HepG2 (cell line): ENCODE data around the gene PRRC2A. TPM values are rescaled to one million over a fixed set of nuclear protein-coding genes. Genes with fewer than 3 reads are reported as not detected.

ENCODE experiments used
- ATF4 ChIP-seq, 2 experiments: fragments of 450-650 bp in 1 of 2; sonication (generic) in 1 of 2; formaldehyde crosslinking; IDR thresholded peaks; 2 replicates each; pipeline versions ENCODE4 v1.5.0 to v1.8.0; 2020 to 2022; ENCODE audit warnings: mild to moderate bottlenecking in 1 of 2, missing genetic modification reagents in 1 of 2
- DMAP1 ChIP-seq: IDR thresholded peaks from 2 replicates; pipeline ENCODE4 v1.6.1; 2016
- DRAP1 ChIP-seq: IDR thresholded peaks from 2 replicates; pipeline ENCODE4 v1.6.1; 2016; ENCODE audit warnings: missing genetic modification reagents, missing compliant biosample characterization
- ETS1 ChIP-seq: sonication (generic); formaldehyde crosslinking; IDR thresholded peaks from 2 replicates; pipeline ENCODE4 v1.4.0; 2020; ENCODE audit warnings: missing genetic modification reagents
- ETV5 ChIP-seq: IDR thresholded peaks from 2 replicates; pipeline ENCODE4 v1.6.1; 2018; ENCODE audit warnings: missing biosample characterization, missing genetic modification reagents, inconsistent platforms, borderline replicate concordance
- GABPB1 ChIP-seq: IDR thresholded peaks from 2 replicates; pipeline ENCODE4 v1.6.1; 2016; ENCODE audit warnings: mild to moderate bottlenecking, missing genetic modification reagents, moderate library complexity, missing compliant biosample characterization
- GTF3A ChIP-seq: sonication (generic); formaldehyde crosslinking; conservative IDR thresholded peaks from 2 replicates; pipeline ENCODE4 v1.4.0; 2020; ENCODE audit warnings: mild to moderate bottlenecking, missing genetic modification reagents
- KLF13 ChIP-seq: sonication (generic); formaldehyde crosslinking; IDR thresholded peaks from 2 replicates; pipeline ENCODE4 v1.4.0; 2020; ENCODE audit warnings: mild to moderate bottlenecking, missing genetic modification reagents
- KLF6 ChIP-seq: IDR thresholded peaks from 2 replicates; pipeline ENCODE4 v1.8.0; 2016; ENCODE audit warnings: missing biosample characterization, missing genetic modification reagents
- LBX2 ChIP-seq: sonication (generic); formaldehyde crosslinking; IDR thresholded peaks from 2 replicates; pipeline ENCODE4 v1.5.0; 2020; ENCODE audit warnings: missing genetic modification reagents, mild to moderate bottlenecking, borderline replicate concordance
- MLX ChIP-seq: IDR thresholded peaks from 2 replicates; pipeline ENCODE4 v1.6.1; 2016
- MXD4 ChIP-seq: IDR thresholded peaks from 2 replicates; pipeline ENCODE4 v1.6.1; 2016; ENCODE audit warnings: mild to moderate bottlenecking, missing biosample characterization, missing genetic modification reagents
- MYNN ChIP-seq: sonication (generic); formaldehyde crosslinking; IDR thresholded peaks from 2 replicates; pipeline ENCODE4 v1.4.0; 2020; ENCODE audit warnings: mild to moderate bottlenecking, low read depth, missing genetic modification reagents
- RBAK ChIP-seq: sonication (generic); formaldehyde crosslinking; IDR thresholded peaks from 2 replicates; pipeline ENCODE4 v1.5.1; 2020; ENCODE audit warnings: mild to moderate bottlenecking, missing genetic modification reagents
- SMAD1 ChIP-seq: sonication (generic); formaldehyde crosslinking; IDR thresholded peaks from 2 replicates; pipeline ENCODE4 v1.4.0; 2020; ENCODE audit warnings: missing genetic modification reagents, low read depth, mild to moderate bottlenecking, borderline replicate concordance
- TGIF2 ChIP-seq: IDR thresholded peaks from 2 replicates; pipeline ENCODE4 v1.6.1; 2016; ENCODE audit warnings: control low read depth, missing compliant biosample characterization
- ZBTB26 ChIP-seq: IDR thresholded peaks from 2 replicates; pipeline ENCODE4 v1.6.1; 2016; ENCODE audit warnings: missing compliant biosample characterization, missing genetic modification reagents, borderline replicate concordance
- ZNF224 ChIP-seq: sonication (generic); formaldehyde crosslinking; IDR thresholded peaks from 2 replicates; pipeline ENCODE4 v1.5.0; 2020; ENCODE audit warnings: mild to moderate bottlenecking, missing genetic modification reagents
- ZNF317 ChIP-seq: sonication (generic); formaldehyde crosslinking; IDR thresholded peaks from 2 replicates; pipeline ENCODE4 v1.5.0; 2020; ENCODE audit warnings: mild to moderate bottlenecking, missing genetic modification reagents
- ZNF577 ChIP-seq: sonication (generic); formaldehyde crosslinking; IDR thresholded peaks from 2 replicates; pipeline ENCODE4 v1.4.0; 2020; ENCODE audit warnings: mild to moderate bottlenecking, low read depth, missing genetic modification reagents, borderline replicate concordance
- ZNF615 ChIP-seq: sonication (generic); formaldehyde crosslinking; IDR thresholded peaks from 2 replicates; pipeline ENCODE4 v1.5.0; 2020; ENCODE audit warnings: mild to moderate bottlenecking, missing genetic modification reagents, borderline replicate concordance
- ZNF740 ChIP-seq: sonication (generic); formaldehyde crosslinking; IDR thresholded peaks from 2 replicates; pipeline ENCODE4 v1.4.0; 2020; ENCODE audit warnings: missing genetic modification reagents
- ZNF75D ChIP-seq: sonication (generic); formaldehyde crosslinking; IDR thresholded peaks from 2 replicates; pipeline ENCODE4 v1.8.1; 2023; ENCODE audit warnings: missing genetic modification reagents, mild to moderate bottlenecking, borderline replicate concordance
- ZSCAN20 ChIP-seq: sonication (generic); formaldehyde crosslinking; IDR thresholded peaks from 2 replicates; pipeline ENCODE4 v1.4.0; 2020; ENCODE audit warnings: missing genetic modification reagents, mild to moderate bottlenecking, borderline replicate concordance
- polyA plus RNA-seq, 8 experiments: library from polyadenylated mRNA; depleted of rRNA in 3 of 8; stranded (reverse) in 7 of 8; unstranded in 1 of 8; fragments of >200 nt; fragmentation: Illumina TruSeq in 4 of 8; extraction: Trizol in 4 of 8; gene quantifications; 2 replicates each; pipeline versions ENCODE4 v1.2.1 to v1.2.3, GENCODE V29; 2011 to 2016; ENCODE audit warnings: low read depth in 4 of 8, missing spikeins in 1 of 8, mixed read lengths in 1 of 8; ENCODE audit not compliant: insufficient read depth in 1 of 8
- total RNA-seq, 5 experiments: library from RNA; depleted of rRNA; stranded (reverse); fragments of >200 nt; fragmentation: Illumina TruSeq; extraction: Trizol; gene quantifications; 2 replicates each; pipeline ENCODE4 v1.2.3, GENCODE V29; 2016; ENCODE audit warnings: low read depth in 1 of 5

Gene PRRC2A
- total and polyA plus RNA-seq, 2 of the 13 experiments (the other 11 are each of a cell fraction or from before 2014, with no cell fraction given): 38.9 to 47.4 TPM

- TF ChIP-seq ETS1: peak; percentile 57; the same call in 1 of the 2 replicates
- peak; percentile 88 for TF ChIP-seq SMAD1 (CRISPR knock-in tag)
- peak; percentile 83; the same call in 1 of the 2 replicates for TF ChIP-seq ZNF317
- 0 out of 2 replicates have a peak, but pooled peaks have one; percentile 40 for TF ChIP-seq MXD4 (CRISPR knock-in tag)
- peak; percentile 71; the same call in 1 of the 2 replicates for TF ChIP-seq ZNF615 (CRISPR knock-in tag)
- peak; percentile 92 for TF ChIP-seq MLX (CRISPR knock-in tag)
- TF ChIP-seq ZNF740: peak; percentile 91
- peak; percentile 100 for TF ChIP-seq ETV5
- peak; percentile 82 for TF ChIP-seq ZSCAN20 (CRISPR knock-in tag)
- no peak for TF ChIP-seq LBX2 (CRISPR knock-in tag)
- no peak; the same call in 1 of the 2 replicates for TF ChIP-seq TGIF2
- TF ChIP-seq ZNF75D (CRISPR knock-in tag): no peak
- 0 out of 2 replicates have a peak, but pooled peaks have one; percentile 26 for TF ChIP-seq MYNN (CRISPR knock-in tag)
- peak; percentile 79 for TF ChIP-seq DMAP1 (CRISPR knock-in tag)
- TF ChIP-seq KLF13 (CRISPR knock-in tag): no peak
- TF ChIP-seq ZNF577 (CRISPR knock-in tag): no peak
- peak; percentile 88; the same call in 1 of the 2 replicates for TF ChIP-seq ZNF224
- TF ChIP-seq GABPB1 (CRISPR knock-in tag): peak; percentile 75
- TF ChIP-seq ATF4 (CRISPR knock-in tag; IDR thresholded peaks at IDR 0.05): peak in 1 of 2 experiments; percentile 88; a peak in 2 of 4 replicates
- TF ChIP-seq ZBTB26 (CRISPR knock-in tag): peak; percentile 92
- TF ChIP-seq DRAP1 (CRISPR knock-in tag): peak; percentile 97
- TF ChIP-seq KLF6 (CRISPR knock-in tag): peak; percentile 43; the same call in 1 of the 2 replicates
- no peak for TF ChIP-seq RBAK (CRISPR knock-in tag)
- peak; percentile 65; the same call in 1 of the 2 replicates for TF ChIP-seq GTF3A (CRISPR knock-in tag)
Measured at GRCh38 chr6:31655349-31656237, 35.1 kb downstream of the PRRC2A start, which contains the start of gene APOM (continued).
